HG02763 (cell line): ENCODE results near the gene UBA52.

Source experiments
- ATAC-seq: cut with Tn5 transposase; IDR thresholded peaks from one replicate; pipeline ENCODE4 v1.9.1; 2021; ENCODE audit warnings: mild to moderate bottlenecking, moderate library complexity; ENCODE audit not compliant: unreplicated experiment

UBA52 gene

DNA sequence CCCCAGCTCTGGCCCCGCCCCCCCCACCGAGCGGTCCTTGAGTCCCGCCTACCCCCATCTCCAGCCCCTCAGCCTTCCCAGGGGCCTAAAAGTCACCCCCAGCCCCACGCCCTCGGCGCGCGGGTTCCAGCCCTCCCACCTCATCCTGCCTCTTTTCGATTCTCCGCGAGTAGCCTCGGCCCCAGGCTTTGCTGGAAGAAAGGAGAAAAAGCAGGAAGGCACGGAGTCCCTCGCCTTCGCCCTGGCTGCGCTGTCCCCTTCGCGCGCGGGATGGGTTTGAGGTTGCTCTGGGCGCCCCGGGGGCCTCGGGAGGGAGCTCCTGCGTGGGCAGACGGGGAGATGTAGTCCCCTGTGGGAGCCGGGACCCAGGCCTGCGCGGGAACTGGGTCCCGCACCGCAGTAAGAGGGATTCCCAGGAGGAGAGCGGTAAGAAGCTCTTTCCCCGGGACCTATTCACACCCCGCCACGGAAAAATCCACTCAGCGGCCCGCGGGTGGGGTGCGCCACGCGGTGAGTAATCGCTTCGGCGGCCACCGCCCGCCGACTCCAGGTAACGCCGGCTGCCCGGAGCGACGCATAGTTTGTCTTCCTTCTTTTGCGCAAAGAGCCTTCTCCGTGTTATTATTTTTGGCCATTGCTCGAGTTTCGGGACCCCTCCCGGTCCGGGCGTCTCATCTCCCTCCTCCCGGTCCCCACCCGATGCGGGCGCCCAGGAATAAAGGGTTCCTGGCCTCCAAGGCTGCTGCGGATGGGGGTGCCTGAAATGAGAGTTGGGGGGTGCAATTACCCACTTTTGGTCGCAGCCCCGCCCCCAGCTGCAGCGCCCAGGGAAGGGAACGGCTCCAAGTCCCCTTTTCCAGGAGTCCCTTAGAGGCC lies 35.8 kb downstream of the UBA52 start:
- no peak for ATAC-seq

DNA sequence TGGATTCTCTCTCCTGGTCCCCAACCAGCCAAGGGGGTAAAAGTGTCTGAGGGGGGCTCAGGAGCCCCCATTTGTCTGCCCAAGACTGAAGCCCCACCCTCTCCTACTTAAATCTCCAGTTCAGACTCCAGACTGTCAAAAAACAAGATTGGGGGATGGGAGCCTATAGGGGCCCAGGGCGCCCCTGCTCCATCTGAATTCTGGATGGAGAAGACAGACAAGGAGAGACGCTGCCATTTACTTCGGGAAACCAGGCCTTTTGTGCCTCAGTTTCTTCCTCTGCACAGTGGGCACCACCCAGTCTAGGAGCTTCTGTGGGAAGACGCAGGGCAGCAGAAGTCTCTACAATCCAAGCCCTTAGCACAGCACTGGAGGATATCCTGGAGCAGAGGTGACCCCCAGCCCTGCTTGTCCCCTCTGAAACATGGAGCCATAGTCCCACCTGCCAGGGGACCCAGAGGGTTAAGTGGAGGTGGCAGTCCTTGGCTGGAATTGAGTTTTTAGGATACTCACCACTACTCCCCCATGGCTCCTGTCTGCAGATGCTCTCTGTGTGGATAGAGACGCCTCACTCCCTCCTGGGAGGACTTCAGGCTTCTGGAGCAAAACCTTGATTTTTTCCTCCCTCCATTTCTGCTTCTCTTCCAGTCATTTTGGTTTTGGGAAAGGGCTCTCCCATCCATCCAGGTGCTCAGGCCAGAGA lies 36.6 kb downstream of the UBA52 start:
- no peak for ATAC-seq

- ATAC-seq = no peak
These were observed 37.4 kb downstream of the UBA52 start for GRCh38 chr19:18608805-18609716.

DNA sequence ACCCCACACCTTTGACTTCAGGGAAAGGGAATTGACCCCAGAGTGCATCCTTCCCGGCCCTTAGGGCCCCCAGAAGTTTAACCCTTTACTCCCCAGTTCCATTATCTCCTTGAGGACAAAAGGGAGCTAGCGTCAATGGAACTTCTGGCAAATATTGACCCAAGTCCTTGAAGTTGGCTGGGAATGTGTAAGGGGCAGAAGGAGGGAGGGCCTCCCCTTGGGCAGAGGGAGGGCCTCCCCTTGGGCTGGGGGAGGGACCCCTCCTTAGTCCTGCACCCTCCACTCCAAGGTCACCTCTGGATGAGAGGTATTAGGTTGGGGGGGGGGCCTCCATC lies 38.0 kb downstream of the UBA52 start:
- ATAC-seq = no peak

DNA sequence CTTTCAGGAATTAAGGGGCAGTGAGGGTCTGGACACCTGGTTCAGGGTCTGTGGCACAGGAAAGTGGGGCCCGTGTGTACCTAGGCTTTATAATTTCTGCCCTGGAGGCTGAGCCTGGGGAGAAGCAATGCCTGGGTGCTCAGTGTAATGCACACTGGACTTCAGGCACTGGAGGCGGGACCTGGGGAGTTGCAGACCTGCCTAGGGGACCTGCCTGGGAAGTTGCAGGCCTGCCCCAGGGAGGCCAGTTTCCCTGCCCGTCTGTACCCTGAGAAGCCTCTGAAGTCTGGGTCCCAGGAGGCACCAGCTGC lies 38.5 kb downstream of the UBA52 start:
- ATAC-seq = no peak

DNA sequence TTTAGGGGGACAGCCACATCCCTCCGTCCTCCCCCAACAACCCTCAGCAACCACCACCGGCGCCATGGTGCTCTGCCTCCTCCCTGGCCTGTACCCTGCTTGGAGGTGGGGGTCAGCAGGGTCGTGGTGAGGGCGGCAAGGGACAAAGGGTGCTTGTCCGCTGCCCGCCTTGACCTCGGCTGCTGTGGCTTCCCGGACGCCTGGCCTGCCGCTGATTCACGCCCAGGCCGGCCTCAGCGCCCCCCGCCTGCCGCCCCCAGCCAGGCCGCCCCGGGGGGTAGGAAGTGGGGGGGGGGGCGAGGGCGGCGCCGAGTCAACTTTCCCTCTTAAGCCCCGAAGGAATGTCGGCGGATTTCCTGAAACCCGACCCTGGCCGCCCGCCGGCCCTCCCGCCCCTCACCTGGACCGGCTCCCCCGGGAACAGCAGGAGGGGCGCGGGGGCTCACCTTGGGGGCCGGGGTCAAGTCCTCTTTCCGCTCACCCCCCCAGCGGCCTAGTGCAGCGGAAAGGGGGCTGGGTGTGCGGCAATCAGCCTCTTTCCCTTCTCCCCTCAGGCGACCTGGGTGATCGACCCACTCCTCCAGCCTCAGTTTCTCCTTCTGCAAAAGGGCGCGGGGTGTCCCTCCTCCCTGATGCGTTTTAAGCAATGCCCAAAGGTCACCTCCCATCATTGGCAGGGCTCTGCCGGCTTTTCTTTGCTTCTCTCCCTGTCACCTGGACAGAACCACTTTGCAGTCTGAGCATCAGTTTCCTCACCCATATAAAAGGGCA lies 39.1 kb downstream of the UBA52 start:
- ATAC-seq = no peak

- ATAC-seq = no peak
These were observed 39.8 kb downstream of the UBA52 start for GRCh38 chr19:18611327-18612050.

DNA sequence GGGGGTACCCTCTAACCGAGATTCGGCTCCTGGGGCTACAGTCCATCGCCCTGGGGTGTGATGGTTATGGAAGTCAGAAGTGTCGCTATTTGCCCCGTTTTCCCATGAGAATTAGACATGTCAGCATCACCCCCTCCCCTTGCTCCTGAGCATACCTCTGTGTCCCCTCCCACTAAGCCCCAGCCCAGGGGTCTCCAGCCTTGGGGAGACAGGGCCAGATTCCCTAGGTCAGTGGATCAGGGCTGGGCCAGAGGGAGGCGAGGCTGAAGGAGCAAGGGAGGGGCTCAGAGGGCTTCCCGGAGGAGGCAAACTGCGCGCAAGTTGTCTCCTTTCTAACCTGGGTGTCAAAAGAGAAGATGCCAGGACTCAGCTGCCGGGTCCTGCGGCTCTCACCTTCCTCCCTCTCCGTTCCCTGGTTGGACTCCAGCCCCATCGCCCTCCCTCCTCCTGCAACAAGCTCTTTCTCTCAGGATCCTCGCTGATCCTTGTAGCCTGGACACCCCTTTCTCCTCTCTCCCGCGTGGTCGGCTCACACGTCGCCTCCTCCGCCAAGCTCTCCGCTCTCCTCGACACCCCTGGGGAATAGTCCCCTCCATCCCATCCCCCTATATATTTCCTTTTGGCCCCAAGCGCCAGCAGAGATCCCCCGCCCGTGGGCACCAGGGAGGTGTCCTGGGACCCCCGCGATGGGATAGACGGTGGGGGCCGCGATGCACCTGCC lies 40.6 kb downstream of the UBA52 start:
- ATAC-seq = no peak

DNA sequence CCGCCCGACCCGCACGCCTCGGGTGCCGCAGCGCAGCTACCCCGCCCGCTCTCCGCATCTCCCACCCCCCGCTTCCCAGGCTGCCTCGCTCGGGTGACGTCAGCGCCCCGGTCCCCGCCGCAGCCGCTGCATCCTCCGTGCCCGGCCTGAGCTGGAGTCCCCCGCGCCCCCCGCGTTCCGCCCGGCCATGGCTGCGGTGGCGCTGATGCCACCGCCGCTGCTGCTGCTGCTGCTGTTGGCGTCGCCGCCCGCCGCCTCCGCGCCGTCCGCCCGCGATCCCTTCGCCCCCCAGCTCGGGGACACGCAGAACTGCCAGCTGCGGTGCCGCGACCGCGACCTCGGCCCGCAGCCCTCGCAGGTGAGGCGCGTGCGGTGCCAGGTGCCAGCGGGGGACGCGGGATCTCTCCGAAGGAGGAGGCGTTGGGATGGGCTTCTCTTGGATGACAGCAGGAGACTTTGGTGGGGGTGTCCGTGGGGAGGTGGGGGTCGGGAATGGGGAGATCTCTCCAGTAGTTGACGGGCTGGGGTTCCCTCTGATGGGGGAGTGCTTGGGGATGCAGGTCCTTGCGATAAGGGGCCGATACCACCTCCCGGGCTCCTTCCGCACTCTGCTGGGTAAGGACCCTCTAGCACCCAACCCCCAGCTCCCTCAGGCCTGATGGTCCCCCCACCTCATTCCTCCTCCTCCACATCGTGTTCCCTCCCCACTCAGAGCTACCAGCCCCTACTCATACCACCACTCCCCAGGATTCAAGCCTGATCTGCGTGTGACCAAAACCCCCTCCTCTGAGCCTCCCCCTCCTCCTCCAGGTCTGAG lies 41.3 kb downstream of the UBA52 start, which contains the start of gene TMEM59L:
TSS of gene TMEM59L (plus strand) at position 99 of the 817 bp plus-strand sequence. CDS start at position 188, 89 bp downstream.
- no peak for ATAC-seq

GRCh38 chr19:18613589-18614234 lies 42.1 kb downstream of the UBA52 start:
- no peak for ATAC-seq

GRCh38 chr19:18616023-18616422 lies 44.4 kb downstream of the UBA52 start:
- no peak for ATAC-seq

DNA sequence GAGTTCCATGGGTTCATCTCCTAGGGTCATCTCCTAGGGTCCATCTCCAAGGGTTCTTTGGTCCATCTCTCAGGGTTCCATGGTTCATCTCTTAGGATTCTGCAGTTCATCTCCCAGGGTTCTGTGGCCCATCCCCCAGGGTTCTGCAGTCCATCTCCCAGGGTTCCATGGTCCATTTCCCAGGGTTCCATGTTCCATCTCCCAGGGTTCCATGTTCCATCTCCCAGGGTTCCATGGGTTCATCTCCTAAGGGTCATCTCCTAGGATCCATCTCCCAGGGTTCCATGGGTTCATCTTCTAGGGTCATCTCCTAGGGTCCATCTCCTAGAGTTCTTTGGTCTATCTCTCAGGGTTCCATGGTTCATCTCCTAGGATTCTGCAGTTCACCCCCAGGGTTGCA lies 45.9 kb downstream of the UBA52 start:
- ATAC-seq = no peak

DNA sequence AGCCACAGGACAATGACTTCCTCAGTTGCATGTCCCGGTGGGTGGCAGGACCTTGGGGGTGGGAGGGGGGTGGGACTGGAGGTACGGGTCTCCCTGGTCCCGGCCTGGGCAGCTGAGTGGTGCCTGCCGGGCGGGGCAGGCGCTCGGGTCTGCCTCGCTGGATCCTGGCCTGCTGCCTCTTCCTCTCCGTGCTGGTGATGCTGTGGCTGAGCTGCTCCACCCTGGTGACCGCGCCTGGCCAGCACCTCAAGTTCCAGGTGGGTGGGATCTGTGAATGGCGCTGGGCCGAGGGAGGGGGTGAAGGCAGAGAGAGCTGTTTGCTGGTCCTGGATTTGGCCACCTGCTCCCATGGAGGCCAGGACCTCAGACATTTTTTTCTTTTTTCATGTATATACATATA lies 46.6 kb downstream of the UBA52 start:
- no peak for ATAC-seq

DNA sequence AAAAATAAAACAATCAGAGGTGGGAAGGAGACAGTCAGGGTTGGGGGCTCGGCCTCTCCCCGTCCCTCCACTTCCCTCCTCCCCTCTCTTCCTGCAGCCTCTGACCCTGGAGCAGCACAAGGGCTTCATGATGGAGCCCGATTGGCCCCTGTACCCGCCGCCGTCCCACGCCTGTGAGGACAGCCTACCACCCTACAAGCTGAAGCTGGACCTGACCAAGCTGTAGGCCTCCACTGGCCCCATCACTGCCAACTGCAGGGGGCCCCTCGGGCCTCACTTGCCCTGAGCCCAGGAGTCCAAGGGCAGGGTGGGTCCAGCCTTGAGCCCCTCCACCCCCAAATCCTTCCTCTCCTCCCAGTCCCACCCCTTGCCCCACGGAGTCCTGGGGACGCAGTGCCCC lies 48.7 kb downstream of the UBA52 start:
- no peak for ATAC-seq

DNA sequence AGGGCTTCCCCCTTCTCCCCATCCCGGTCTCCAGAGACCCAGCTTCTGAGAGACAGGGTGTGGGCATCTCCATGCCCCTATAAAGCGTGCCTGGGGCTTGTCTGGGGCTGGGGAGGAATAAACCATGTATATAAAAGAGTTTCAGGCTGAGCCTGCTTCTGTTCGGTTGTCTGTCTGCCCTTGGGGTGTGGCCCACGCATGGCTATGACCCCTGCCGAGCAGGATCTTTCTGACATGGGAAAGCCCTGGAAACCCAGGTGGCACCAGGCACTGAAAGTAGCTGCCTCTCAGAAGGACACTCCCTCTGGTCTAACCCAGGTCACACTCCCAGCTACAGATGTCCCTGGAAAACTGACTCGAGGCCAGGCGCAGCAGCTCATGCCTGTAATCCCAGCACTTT lies 49.2 kb downstream of the UBA52 start:
- ATAC-seq = no peak

GRCh38 chr19:18626906-18627305 lies 55.2 kb downstream of the UBA52 start:
- ATAC-seq = no peak
